ENCODE data around the gene CEP128. TPM values are rescaled to one million over a fixed set of nuclear protein-coding genes. Genes with fewer than 3 reads are reported as not detected.
A peak's percentile ranks its signal among the peaks of the same experiment; 100 is the strongest.

The CEP128 gene
- polyA plus RNA-seq, 1 donor (not counting 4 experiments of a cell fraction or from before 2014, with no cell fraction given): 2.6 TPM

DNA sequence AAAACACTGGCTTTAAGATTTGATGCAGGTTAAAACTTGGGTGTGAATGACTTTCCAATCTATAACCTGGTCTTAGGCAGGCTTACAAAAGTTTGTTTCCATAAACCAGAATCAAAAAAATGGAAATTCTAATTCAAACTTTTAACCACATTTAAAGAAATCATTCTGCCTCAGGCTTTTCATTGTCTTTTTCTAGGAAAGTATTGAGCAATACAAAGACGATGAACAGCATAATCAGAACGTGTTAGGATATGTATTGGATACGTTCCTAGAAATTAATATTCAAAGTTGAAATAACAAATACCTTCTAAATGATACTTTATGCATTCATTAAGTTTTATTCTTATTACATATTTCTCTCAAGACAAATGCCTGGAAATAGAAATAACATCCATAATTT lies 172.9 kb downstream of the CEP128 start:
- Histone ChIP-seq H3K9ac (ENCODE audit: control insufficient read depth, extremely low read depth, insufficient read depth, low read length) (no peak overlapping the region), H3K4me1 (ENCODE audit: control insufficient read depth, extremely low read depth, insufficient read depth, low read length) (peaks cover 28% of the 10 kb centered on the region), H3K27ac (ENCODE audit: control insufficient read depth, insufficient read depth, low read length) (peak overlapping the region; percentile 10), H3K9me3 (ENCODE audit: control insufficient read depth, low read depth, low read length) (no peaks in the 10 kb centered on the region), H4K20me1 (ENCODE audit: control insufficient read depth, extremely low read depth, insufficient read depth, low read length) (no peaks in the 10 kb centered on the region), H3K36me3 (ENCODE audit: control insufficient read depth in 2 of 2, extremely low read depth in 1 of 2, insufficient read depth in 2 of 2, low read length in 2 of 2) (peaks cover 1 to 6% of the 10 kb centered on the region in 2 experiments), H3K79me2 (ENCODE audit: control insufficient read depth, insufficient read depth, low read length) (no peaks in the 10 kb centered on the region), H2AFZ (ENCODE audit: control insufficient read depth, low read length) (no peak overlapping the region), H3K27me3 (ENCODE audit: control insufficient read depth, extremely low read depth, insufficient read depth, low read length) (no peaks in the 10 kb centered on the region), H3K4me3 (ENCODE audit: control insufficient read depth in 2 of 3, extremely low read depth in 1 of 3, insufficient read depth in 2 of 3, low read depth in 1 of 3, low read length in 3 of 3) (no peak overlapping the region), H3K4me2 (ENCODE audit: control insufficient read depth, extremely low read depth, insufficient read depth, low read depth, low read length) (peak overlapping the region; percentile 27), H3K9me1 (ENCODE audit: control insufficient read depth, extremely low read depth, insufficient read depth, low read length) (no peaks in the 10 kb centered on the region)
- FAIRE-seq: peak; percentile 73
- no peak for DNase-seq (ENCODE audit: low read depth, low spot score)
- no peak for TF ChIP-seq EZH2 (IDR thresholded peaks at IDR 0.05; ENCODE audit: low read length)
- TF ChIP-seq, protein P1, sequence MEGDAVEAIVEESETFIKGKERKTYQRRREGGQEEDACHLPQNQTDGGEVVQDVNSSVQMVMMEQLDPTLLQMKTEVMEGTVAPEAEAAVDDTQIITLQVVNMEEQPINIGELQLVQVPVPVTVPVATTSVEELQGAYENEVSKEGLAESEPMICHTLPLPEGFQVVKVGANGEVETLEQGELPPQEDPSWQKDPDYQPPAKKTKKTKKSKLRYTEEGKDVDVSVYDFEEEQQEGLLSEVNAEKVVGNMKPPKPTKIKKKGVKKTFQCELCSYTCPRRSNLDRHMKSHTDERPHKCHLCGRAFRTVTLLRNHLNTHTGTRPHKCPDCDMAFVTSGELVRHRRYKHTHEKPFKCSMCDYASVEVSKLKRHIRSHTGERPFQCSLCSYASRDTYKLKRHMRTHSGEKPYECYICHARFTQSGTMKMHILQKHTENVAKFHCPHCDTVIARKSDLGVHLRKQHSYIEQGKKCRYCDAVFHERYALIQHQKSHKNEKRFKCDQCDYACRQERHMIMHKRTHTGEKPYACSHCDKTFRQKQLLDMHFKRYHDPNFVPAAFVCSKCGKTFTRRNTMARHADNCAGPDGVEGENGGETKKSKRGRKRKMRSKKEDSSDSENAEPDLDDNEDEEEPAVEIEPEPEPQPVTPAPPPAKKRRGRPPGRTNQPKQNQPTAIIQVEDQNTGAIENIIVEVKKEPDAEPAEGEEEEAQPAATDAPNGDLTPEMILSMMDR (optimal IDR thresholded peaks at IDR 0.05 in 1 of 3, IDR thresholded peaks at IDR 0.05 in 1 of 3, conservative IDR thresholded peaks at IDR 0.05 in 1 of 3; ENCODE audit: extremely low read depth in 1 of 3, insufficient read depth in 2 of 3, low read length in 3 of 3): no peak
- dilution Hi-C loops (cut with MboI; ENCODE audit: extremely low pct_ligation_motif_present, low sequenced_read_pairs): no loop called here

DNA sequence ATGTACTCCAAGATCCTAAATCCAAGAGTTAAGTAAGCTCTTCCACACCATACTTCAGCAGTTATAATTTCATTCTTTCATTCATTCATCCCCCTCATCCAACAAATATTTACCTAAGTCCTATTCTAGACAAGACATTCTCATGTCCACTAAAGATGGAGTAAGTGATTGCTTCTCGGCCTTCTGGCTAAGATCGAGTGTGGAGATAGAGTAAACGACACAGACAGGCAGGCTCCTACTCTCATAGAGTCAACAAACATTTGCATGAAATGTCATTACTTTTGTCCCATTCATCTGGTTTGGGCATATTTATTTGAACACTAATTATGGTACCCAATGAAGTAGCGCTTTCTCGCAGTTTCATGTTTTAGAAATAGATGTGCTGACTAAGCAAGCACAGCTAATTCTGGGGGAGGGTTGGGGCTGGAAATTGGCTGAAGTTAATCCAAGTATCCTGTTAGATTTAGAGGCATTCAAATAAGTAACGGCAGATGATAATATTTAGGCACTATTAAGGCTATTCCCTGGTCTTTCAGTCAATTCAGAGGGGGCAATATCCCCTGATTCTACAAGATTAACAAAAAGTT lies 176.5 kb downstream of the CEP128 start:
- dilution Hi-C loops (cut with MboI; ENCODE audit: extremely low pct_ligation_motif_present, low sequenced_read_pairs): no loop called here
- no peaks in the 10 kb centered on the region for H3K79me2 ChIP-seq (ENCODE audit: control insufficient read depth, insufficient read depth, low read length)
- H3K4me3 ChIP-seq (ENCODE audit: control insufficient read depth in 2 of 3, extremely low read depth in 1 of 3, insufficient read depth in 2 of 3, low read depth in 1 of 3, low read length in 3 of 3): no peak overlapping the region
- H3K4me1 ChIP-seq (ENCODE audit: control insufficient read depth, extremely low read depth, insufficient read depth, low read length): peaks cover 19% of the 10 kb centered on the region
- no peak overlapping the region for H3K4me2 ChIP-seq (ENCODE audit: control insufficient read depth, extremely low read depth, insufficient read depth, low read depth, low read length)
- H3K27ac ChIP-seq (ENCODE audit: control insufficient read depth, insufficient read depth, low read length): no peak overlapping the region
- no peak for TF ChIP-seq EZH2 (IDR thresholded peaks at IDR 0.05; ENCODE audit: low read length)
- TF ChIP-seq, protein P1 (optimal IDR thresholded peaks at IDR 0.05 in 1 of 3, IDR thresholded peaks at IDR 0.05 in 1 of 3, conservative IDR thresholded peaks at IDR 0.05 in 1 of 3; ENCODE audit: extremely low read depth in 1 of 3, insufficient read depth in 2 of 3, low read length in 3 of 3): no peak
- H3K27me3 ChIP-seq (ENCODE audit: control insufficient read depth, extremely low read depth, insufficient read depth, low read length): no peaks in the 10 kb centered on the region
- no peaks in the 10 kb centered on the region for H3K36me3 ChIP-seq (ENCODE audit: control insufficient read depth in 2 of 2, extremely low read depth in 1 of 2, insufficient read depth in 2 of 2, low read length in 2 of 2)
- no peaks in the 10 kb centered on the region for H4K20me1 ChIP-seq (ENCODE audit: control insufficient read depth, extremely low read depth, insufficient read depth, low read length)
- H3K9me3 ChIP-seq (ENCODE audit: control insufficient read depth, low read depth, low read length): no peaks in the 10 kb centered on the region
- DNase-seq (ENCODE audit: low read depth, low spot score): no peak
- no peak overlapping the region for H3K9ac ChIP-seq (ENCODE audit: control insufficient read depth, extremely low read depth, insufficient read depth, low read length)
- no peak for FAIRE-seq
- H2AFZ ChIP-seq (ENCODE audit: control insufficient read depth, low read length): no peak overlapping the region
- H3K9me1 ChIP-seq (ENCODE audit: control insufficient read depth, extremely low read depth, insufficient read depth, low read length): no peaks in the 10 kb centered on the region
